Right cardiac atrium (tissue), 5 donors: ENCODE data around the gene ICAM2. TPM values are rescaled to one million over a fixed set of nuclear protein-coding genes. Genes with fewer than 3 reads are reported as not detected.

Experiments
- ATAC-seq, 2 donors: fragments of 200-7000 bp; cut with Tn5 transposase; one replicate each; pipeline versions ENCODE4 v1.8.0 to v1.9.1; 2020; ENCODE audit warnings: moderate library complexity in 2 of 2, mild to moderate bottlenecking in 1 of 2
- DNase-seq, 3 donors: peaks; one replicate each; pipeline ENCODE4 v3.0.0-alpha.2; 2020
- H3K27ac ChIP-seq: one replicate; pipeline ENCODE4 v1.5.1; 2013; ENCODE audit warnings: mild to moderate bottlenecking, low read length, control low read depth, moderate library complexity
- H3K27me3 ChIP-seq: one replicate; pipeline ENCODE4 v1.6.1; 2013; ENCODE audit not compliant: control insufficient read depth, insufficient read depth
- H3K4me1 ChIP-seq: one replicate; pipeline ENCODE4 v1.6.1; 2013; ENCODE audit warnings: low read length; ENCODE audit not compliant: control insufficient read depth, insufficient read depth
- H3K4me3 ChIP-seq: one replicate; pipeline ENCODE4 v1.5.1; 2013; ENCODE audit warnings: low read length, control low read depth
- H3K9me3 ChIP-seq: one replicate; pipeline ENCODE4 v1.6.1; 2013; ENCODE audit warnings: low read length; ENCODE audit not compliant: control insufficient read depth
- WGBS: extraction: QIAGEN DNeasy Blood & Tissue Kit; methylation state at CpG from one replicate; pipeline ENCODE4 v1.1.7; 2013; 5-methylcytosine and 5-hydroxymethylcytosine counted together
- intact Hi-C, 4 donors: fragments of 100-400 bp; cut with DNase I; formaldehyde crosslinking; loops; one replicate each; pipeline versions ENCODE4 v1.11.0 to v1.14.0; 2022 to 2023
- polyA plus RNA-seq: library from polyadenylated mRNA; stranded (reverse); fragments of 200-250 nt; gene quantifications from one replicate; pipeline ENCODE4 v1.2.3, GENCODE V29; 2013
- total RNA-seq, 4 donors: library from RNA; stranded (reverse); fragmentation: NEBNext Ultra II Directional; extraction: Animal tissue kit (Norgen Biotek cat#: 25700); gene quantifications; one replicate each; pipeline ENCODE4 v1.2.1, GENCODE V29; 2021
- donor health status: healthy with polysubstance abuse.
- donor health status: DM: no; HTN: yes; CAD: no.
- donor health status: DM: no; HTN: no; CAD: no.
- donor health status: DM: no; HTN: yes; CAD: no; lungs with severe emphysema.
- donor health status: DM: yes; HTN: yes; CAD: no.

Gene ICAM2
- total and polyA plus RNA-seq, 5 donors, result 17.6 to 50.3 (median 27.4) TPM

- Histone ChIP-seq H3K4me1 (peaks cover 6% of the 10 kb centered on the region), H3K9me3 (no peaks in the 10 kb centered on the region), H3K27ac (no peak overlapping the region), H3K4me3 (no peak overlapping the region), H3K27me3 (no peaks in the 10 kb centered on the region)
- intact Hi-C loops, result no loop called here
- no peak for ATAC-seq
- DNase-seq, result peak in 2 of 3 donors; percentile 30 to 47
- WGBS, result 81% methylated on average over 12 of the region's 12 CpGs
Observed at GRCh38 chr17:63973930-63974593, 46.4 kb downstream of the ICAM2 start.

DNA sequence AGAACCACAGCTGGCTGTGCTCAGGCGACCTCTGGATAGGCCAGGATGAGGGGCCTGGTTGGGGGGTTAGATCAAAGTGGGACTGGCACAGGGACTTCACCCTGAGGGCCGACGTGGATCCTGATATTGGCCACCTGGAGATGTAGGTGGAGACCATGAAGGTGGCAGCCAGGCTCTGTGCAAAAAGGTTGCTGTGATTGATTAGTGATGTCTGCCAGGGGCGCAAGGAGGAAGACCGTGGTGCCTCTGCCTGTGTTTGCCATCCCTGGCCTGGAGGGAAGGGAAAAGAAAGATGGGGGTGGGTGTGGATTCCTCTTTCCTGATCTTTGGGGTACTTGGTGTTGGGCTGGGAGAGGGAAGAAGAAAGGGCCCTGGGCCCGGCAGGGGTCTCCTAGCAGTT lies 47.2 kb downstream of the ICAM2 start:
- no peak for ATAC-seq
- Histone ChIP-seq H3K4me3 (no peak overlapping the region), H3K9me3 (no peaks in the 10 kb centered on the region), H3K27me3 (no peaks in the 10 kb centered on the region), H3K4me1 (peaks cover 4% of the 10 kb centered on the region), H3K27ac (no peak overlapping the region)
- peak in 1 of 3 donors; percentile 13 for DNase-seq
- WGBS, result 92% methylated on average over 6 of the region's 6 CpGs
- intact Hi-C loops, result no loop called here

DNA sequence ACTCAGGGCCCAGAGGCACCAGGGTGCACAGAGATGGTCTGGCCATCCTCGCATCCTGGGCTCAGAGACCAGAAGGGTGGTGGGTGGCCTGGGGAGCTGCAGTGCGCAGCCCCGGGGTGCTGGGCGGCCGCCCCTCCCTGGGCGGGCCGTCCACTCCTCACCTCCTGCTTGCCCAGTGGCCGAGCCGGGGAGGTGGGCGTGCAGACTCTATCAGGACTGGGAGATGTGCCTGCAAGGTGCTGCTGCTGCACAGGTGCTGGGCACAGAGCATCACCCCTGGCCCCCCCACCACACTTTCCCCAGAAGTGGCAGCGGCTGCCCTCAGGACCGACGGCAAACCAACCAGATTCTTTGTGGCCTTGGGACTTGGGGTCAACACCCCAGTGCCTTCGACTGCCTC lies 47.6 kb downstream of the ICAM2 start, which contains the start of gene SCN4A:
Gene SCN4A (minus strand): TSS at position 123 of the 400 bp plus-strand sequence. CDS start 77 bp downstream, at position 46.
- ATAC-seq (no peak), DNase-seq (peak in 2 of 3 donors; percentile 27 to 46)
- intact Hi-C loops, result no loop called here
- H3K4me1 ChIP-seq, result peaks cover 4% of the 10 kb centered on the region
- no peaks in the 10 kb centered on the region for H3K27me3 ChIP-seq
- H3K4me3 ChIP-seq, result no peak within 1 kb of the TSS
- H3K9me3 ChIP-seq, result no peaks in the 10 kb centered on the region
- no peak within 1 kb of the TSS for H3K27ac ChIP-seq
- WGBS, result 95% methylated on average over 14 of the region's 14 CpGs

- Histone ChIP-seq H3K9me3 (no peaks in the 10 kb centered on the region), H3K4me3 (no peak overlapping the region), H3K4me1 (no peaks in the 10 kb centered on the region), H3K27ac (no peak overlapping the region), H3K27me3 (no peaks in the 10 kb centered on the region)
- 60% methylated on average over 10 of the region's 10 CpGs for WGBS
- ATAC-seq (peak in 1 of 2 donors; percentile 23), DNase-seq (peak in 1 of 3 donors; percentile 53)
- intact Hi-C loops, result no loop called here
Observed at GRCh38 chr17:63969278-63969677, 51.2 kb downstream of the ICAM2 start.

DNA sequence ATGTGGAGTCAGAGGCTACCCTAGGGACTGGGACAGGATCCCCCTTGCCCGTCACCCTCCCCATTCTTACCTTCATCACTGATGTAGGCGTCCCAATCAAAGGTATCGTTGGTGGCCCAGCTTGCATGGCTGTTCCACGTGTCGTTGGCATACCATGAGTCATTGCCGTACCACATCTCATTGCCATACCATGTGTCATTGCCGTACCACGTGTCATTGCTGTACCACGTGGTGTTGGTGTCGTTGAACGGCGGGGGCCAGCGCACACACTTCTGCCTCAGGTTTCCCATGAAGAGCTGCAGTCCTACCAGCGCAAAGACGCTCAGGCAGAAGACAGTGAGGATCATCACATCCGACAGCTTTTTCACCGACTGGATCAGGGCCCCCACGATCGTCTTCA lies 52.5 kb downstream of the ICAM2 start:
- H3K9me3 ChIP-seq, result no peaks in the 10 kb centered on the region
- no peaks in the 10 kb centered on the region for H3K27me3 ChIP-seq
- H3K4me3 ChIP-seq, result no peak overlapping the region
- H3K27ac ChIP-seq, result no peak overlapping the region
- intact Hi-C loops, result no loop called here
- 87% methylated on average over 19 of the region's 19 CpGs for WGBS
- H3K4me1 ChIP-seq, result peaks cover 4% of the 10 kb centered on the region
- ATAC-seq (no peak), DNase-seq (peak in 1 of 3 donors; percentile 13)

GRCh38 chr17:63966646-63967264 lies 53.7 kb downstream of the ICAM2 start:
- peaks cover 14% of the 10 kb centered on the region for H3K4me1 ChIP-seq
- no peak overlapping the region for H3K27ac ChIP-seq
- 84% methylated on average over 11 of the region's 11 CpGs for WGBS
- ATAC-seq (no peak), DNase-seq (peak in 1 of 3 donors; percentile 14)
- no peaks in the 10 kb centered on the region for H3K9me3 ChIP-seq
- intact Hi-C loops, result no loop called here
- no peak overlapping the region for H3K4me3 ChIP-seq
- no peaks in the 10 kb centered on the region for H3K27me3 ChIP-seq

DNA sequence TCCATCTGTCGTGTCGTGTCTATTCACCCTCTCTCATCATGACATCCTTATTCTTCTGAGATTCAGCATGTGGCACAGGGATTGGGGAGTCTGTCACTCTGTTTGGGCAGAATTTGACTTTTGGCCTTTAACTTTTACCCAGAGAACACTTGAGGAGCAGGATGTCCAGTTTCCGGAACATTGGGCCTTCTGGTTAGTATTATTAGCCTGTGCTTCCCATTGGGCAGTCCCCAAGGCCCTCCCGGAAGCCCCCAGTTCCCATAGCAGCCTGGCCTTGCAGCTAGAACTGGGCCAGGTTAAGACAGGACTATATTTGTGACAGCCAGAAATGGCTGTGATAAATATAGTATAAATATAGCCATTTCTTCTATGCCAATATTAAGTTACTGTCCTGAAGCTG lies 57.3 kb downstream of the ICAM2 start:
- WGBS, result 60% methylated on average over 4 of the region's 4 CpGs
- Histone ChIP-seq H3K4me3 (no peak overlapping the region), H3K27me3 (no peaks in the 10 kb centered on the region), H3K4me1 (peaks cover 16% of the 10 kb centered on the region), H3K27ac (peak overlapping the region; percentile 79), H3K9me3 (no peaks in the 10 kb centered on the region)
- intact Hi-C loops, result no loop called here
- DNase-seq (peak; percentile 53 to 81 (median 77)), ATAC-seq (peak; percentile 48 to 53)

- WGBS, result 56% methylated on average over 10 of the region's 10 CpGs
- H3K9me3 ChIP-seq, result no peaks in the 10 kb centered on the region
- DNase-seq (no peak), ATAC-seq (no peak)
- H3K4me3 ChIP-seq, result no peak overlapping the region
- peak overlapping the region; percentile 79 for H3K27ac ChIP-seq
- peaks cover 16% of the 10 kb centered on the region for H3K4me1 ChIP-seq
- H3K27me3 ChIP-seq, result no peaks in the 10 kb centered on the region
- intact Hi-C loops, result no loop called here
Observed at GRCh38 chr17:63962298-63962744, 58.1 kb downstream of the ICAM2 start.

DNA sequence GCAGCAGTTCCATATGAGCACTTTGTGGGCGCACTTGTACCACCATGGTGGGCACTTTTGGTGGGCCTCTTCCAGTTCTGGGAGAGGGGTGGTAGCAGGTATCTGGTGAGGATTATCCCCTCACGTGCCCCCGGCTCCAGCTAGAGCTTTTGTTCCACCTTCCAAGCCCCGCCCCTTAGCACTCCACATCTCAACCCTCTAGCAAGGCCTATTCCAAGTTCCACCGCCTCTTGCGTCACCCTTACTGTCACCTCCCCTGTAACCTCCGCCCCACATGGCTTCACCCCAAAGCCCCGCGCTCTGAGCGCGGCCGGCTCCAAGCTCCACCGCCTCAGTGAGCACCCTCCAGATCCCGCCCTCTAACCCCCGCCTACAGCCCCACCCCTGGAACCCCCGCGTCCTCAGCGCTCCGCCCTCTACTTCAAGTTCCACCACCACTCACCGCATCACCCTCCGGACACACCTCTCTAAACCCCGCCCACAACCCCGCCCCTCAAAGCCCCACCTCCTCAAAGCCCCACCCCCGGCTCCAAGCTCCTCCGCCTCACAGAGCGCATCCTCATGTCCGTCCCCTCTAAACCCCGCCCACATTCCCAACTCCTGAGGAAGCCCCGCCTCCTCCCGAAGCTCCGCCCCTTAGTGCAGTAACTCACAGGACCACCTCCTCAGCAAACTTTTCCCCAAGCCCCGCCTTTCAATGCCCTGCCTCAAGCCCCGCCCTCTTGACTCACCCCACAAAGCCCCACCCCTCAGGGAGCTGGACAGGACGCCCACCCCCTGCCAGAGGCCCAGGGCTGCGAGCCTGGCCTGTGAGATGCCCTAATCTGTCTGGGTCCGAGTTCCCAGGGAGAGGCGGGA lies 58.8 kb downstream of the ICAM2 start:
- intact Hi-C loops, result no loop called here
- Histone ChIP-seq H3K4me1 (peaks cover 16% of the 10 kb centered on the region), H3K9me3 (no peaks in the 10 kb centered on the region), H3K4me3 (peak overlapping the region; percentile 12), H3K27ac (peak overlapping the region; percentile 79), H3K27me3 (no peaks in the 10 kb centered on the region)
- ATAC-seq, result peak; percentile 78 to 92
- WGBS, result 17% methylated on average over 37 of the region's 37 CpGs
- peak; percentile 89 to 93 (median 90) for DNase-seq

DNA sequence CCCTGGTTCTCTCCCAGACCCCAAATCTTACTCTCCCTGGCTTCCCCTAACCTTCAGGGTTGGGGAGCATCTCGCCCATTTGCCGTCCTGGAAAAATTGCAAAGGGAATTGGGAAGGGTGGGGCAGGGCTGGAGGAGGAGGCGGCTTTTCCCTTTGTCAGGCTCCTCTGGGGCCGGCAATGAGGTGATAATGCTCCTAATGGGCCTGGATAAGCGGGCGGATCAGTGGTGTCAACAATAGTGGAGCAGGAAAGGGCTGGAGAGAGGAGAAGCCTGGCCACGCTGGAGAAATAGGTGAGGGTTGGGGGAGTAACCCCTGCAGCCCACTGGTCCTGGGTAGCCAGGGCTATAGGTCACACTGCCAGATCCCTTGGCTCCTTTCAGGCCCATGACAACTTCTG lies 60.0 kb downstream of the ICAM2 start:
- Histone ChIP-seq H3K9me3 (no peaks in the 10 kb centered on the region), H3K27ac (no peak overlapping the region), H3K27me3 (no peaks in the 10 kb centered on the region), H3K4me1 (peaks cover 16% of the 10 kb centered on the region), H3K4me3 (no peak overlapping the region)
- intact Hi-C loops, result no loop called here
- WGBS, result 53% methylated on average over 7 of the region's 7 CpGs
- DNase-seq (no peak), ATAC-seq (peak in 1 of 2 donors; percentile 26)

DNA sequence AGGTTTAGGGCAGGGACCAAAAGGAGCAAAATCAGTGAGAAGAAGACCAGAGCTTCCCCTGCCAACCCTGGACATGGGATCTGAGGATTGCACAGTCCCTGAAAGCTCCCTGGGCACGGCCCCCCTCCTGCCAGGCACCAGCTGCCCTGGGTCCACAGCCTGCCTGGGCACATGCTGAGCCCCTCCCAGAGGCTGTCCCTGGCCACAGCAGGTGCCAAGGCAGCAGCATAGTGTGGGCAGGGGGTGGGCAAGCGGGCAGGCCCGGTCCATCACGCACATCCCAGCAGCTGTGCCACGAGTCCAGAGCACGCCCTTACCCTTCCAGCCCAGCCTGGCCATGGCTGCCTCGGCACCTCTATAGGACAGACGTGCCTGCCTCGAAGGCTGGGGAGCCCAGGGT lies 60.4 kb downstream of the ICAM2 start:
- ATAC-seq (no peak), DNase-seq (no peak)
- no peak overlapping the region for H3K27ac ChIP-seq
- no peaks in the 10 kb centered on the region for H3K27me3 ChIP-seq
- intact Hi-C loops, result no loop called here
- WGBS, result 83% methylated on average over 9 of the region's 9 CpGs
- no peak overlapping the region for H3K4me3 ChIP-seq
- no peaks in the 10 kb centered on the region for H3K9me3 ChIP-seq
- H3K4me1 ChIP-seq, result peaks cover 16% of the 10 kb centered on the region
